Measurements from ENCODE around the gene QRSL1.
"Not testable (repeated sequence)": the region's sequence is repeated elsewhere in the genome, so short reads cannot be mapped to it uniquely, and the experiment has no call there.

The QRSL1 gene, protein sequence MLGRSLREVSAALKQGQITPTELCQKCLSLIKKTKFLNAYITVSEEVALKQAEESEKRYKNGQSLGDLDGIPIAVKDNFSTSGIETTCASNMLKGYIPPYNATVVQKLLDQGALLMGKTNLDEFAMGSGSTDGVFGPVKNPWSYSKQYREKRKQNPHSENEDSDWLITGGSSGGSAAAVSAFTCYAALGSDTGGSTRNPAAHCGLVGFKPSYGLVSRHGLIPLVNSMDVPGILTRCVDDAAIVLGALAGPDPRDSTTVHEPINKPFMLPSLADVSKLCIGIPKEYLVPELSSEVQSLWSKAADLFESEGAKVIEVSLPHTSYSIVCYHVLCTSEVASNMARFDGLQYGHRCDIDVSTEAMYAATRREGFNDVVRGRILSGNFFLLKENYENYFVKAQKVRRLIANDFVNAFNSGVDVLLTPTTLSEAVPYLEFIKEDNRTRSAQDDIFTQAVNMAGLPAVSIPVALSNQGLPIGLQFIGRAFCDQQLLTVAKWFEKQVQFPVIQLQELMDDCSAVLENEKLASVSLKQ

DNA sequence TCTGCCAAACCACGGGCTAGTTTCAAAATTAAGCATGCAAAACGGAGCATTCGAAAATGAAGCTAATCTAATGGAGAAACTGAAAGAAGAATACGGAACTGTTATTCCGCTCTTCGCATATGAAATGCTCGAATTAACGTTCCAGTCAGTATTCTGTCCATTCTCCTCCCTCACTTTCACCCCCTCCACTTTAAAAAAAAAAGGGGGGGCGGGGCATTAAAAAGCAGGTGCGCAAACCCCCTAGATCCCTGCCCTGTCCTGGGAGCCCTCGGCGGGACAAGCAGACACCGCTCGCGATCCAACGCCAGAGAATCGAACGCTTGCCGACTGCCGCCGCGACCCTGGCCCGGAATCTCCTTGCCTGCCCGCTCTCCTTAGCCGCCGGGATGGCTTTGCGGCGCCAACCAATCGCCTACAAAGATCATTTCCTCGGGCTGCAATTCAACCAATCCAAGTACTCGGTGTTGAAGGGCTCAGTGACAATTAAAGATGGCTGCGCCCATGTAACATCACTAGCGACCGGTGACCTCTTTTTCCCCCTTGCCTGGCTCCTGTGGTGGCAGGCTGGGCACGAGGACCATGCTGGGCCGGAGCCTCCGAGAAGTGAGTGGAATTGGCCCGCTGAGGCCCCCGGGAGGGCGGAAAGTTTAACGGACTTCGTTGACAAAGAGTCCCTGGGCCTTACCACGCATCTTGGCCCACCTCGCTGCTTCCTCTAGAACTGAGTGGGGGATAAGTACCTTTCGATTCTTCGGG lies at the start of gene QRSL1, which contains the start of gene RTN4IP1:
Gene QRSL1, plus strand, starts transcription at position 476 of the 756 bp plus-strand sequence. Its CDS starts 104 bp downstream, at position 580.
Gene RTN4IP1, minus strand, starts transcription at position 396 of the 756 bp plus-strand sequence. CDS start 477 bp downstream, outside the sequence.
- DNase-seq (ENCODE audit: low read depth) = peak; percentile 67

DNA sequence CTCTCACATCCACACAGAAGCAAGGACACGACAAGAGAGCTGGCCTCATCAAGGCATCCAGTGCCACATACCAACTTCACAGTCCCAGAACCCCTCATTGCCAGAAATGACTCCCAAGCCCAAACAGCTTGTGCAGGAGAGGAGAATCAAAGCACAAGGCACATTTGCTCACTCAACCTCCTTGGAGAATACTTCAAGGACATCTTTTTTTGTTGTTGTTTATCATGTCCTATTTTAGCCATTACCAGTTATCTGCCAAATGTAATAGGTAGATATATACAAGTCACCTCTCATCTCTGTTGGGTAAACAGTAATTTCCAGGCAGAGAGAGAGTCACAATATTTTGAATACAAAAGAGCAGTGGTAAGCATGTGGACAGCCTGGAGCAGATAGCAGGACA lies 47.9 kb upstream of the QRSL1 start:
- DNase-seq (ENCODE audit: low read depth) = no peak

DNA sequence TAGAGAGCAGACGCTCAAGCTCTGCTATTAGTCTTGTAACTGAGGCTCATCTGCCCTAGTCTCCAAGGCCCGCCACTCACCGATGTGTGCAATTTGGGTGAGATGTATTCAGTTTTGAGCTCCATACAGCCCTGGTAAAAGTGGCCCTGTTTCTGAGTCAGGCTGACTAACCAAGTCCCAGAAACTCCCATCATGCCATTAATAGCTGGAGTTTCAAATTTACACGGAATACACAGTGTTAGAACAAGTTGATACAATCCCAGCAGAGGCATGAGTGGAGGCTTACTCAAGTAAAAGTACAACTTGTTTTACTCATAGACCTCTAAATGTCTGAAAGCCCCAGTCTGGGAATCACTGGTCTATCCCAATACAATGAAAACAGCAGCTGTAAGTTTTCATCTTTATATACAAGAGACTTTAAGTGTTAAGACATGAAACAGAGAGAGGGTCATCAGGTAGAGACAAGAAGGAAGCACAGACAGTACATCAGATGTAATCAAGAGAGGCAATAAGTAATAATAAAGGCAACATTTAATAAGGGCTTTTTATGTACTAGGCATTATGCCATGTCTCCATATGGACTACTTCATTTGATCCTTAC lies 42.5 kb upstream of the QRSL1 start:
- no peak for DNase-seq (ENCODE audit: low read depth)

DNA sequence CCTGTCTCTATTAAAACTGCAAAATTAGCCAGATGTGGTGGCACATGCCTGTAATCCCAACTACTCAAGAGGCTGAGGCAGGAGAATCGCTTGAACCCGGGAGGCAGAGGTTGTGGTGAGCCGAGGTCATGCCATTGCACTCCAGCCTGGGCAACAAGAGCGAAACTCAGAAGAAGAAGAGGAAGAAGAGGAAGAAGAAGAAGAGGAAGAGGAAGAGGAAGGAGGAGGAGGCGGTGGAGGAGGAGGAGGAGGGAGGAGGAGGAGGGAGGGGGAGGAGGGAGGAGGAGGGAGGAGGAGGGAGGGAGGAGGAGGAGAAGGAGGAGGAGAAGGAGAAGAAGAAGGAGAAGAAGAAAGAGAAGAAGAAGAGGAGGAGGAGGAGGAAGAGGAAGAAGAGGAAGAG lies 40.4 kb upstream of the QRSL1 start:
- DNase-seq (ENCODE audit: low read depth) = not testable (repeated sequence)

DNA sequence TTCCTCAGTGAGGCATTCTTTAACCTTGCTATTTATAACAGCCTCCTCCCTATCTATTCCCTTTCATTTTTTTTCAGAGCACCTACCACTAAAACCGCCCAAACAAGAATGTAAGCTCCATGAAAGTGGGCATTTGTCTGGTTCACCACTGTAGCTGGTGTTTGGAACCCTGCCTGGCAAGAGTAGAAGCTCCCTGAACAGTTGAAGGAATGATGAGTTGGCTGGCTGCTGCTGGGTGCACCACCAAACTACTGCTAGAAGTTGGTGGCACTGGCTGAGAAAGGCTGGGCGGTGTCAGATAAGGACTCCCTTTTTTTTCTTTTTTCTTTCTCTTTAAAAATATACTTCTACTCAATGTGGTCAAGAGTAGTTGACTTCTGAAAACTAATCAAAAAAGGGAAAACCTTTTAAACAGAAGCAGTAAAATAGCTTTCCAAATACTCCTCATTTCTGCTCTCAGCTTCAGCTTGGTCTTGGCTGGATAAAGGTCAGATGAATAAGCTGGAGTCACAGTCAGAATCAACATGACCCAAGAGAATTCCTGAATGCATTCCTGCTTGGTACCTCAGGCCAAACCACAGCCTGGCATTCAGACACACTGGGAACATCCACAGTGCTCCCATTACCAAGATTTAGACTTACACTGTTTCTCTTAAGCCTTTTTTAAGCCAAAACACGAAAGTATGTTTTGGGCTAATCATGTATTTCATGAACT lies 38.1 kb upstream of the QRSL1 start:
- DNase-seq (ENCODE audit: low read depth) = peak; percentile 82

DNA sequence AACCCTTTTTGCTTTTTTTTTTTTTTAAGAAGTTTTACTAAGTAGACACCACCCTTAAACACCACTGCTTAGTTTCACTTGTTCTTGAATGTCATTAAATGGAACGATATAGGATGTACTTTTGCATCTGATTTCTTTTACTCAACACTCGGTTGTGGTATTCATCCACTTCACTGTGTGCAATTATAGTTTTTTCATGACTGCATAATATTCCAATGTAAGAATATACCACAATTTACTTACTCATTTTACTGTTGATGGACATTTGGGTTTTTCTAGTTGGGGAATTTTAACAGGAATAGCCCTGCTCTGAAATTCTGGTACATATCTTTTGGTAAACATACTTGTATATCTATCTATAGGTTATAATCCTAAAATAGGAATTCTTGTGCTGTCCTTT lies 29.9 kb upstream of the QRSL1 start:
- DNase-seq (ENCODE audit: low read depth) = no peak

DNA sequence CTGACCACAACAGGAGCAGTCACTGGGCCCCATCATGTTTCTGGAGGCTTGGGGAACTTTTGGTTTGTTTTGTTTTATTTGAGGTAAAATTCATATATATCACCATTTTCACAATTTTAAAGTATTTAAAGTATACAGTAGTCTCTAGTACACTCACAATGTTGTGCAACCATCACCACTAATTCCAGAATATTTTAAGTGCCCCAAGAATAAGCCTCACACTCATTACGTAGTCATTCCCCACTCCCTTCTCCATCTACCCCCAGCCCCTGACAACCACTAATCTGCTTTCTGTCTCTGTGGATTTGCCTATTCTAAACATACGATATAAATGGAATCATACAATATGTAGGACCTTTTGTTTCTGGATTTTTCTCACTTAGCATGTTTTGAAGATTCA lies 29.0 kb upstream of the QRSL1 start:
- DNase-seq (ENCODE audit: low read depth) = no peak

DNA sequence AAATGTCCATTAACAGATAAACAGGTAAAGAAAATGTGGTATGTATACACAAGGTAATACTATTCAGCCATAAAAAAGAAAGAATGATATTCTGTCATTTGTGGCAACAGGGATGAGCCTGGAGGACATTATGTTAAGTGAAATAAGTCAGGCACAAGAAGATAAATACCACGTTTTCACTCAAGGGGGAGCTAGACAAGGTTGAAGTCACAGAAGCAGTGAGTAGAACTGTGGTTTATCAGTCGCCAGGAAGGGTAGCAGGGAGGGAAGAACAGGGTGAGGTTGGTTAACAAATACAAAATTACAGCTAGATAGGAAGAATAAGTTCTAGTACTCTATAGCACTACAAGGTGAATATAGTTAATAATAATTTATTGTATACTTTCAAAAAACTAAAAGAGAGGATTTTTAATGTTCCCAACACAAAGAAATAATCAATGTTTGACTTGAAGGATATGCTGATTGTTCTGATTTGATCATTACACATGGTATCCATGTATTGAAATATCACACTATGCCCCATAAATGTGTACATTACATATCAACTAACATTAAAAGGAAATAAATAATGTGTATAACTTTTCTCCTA lies 21.2 kb upstream of the QRSL1 start:
- DNase-seq (ENCODE audit: low read depth) = no peak

DNA sequence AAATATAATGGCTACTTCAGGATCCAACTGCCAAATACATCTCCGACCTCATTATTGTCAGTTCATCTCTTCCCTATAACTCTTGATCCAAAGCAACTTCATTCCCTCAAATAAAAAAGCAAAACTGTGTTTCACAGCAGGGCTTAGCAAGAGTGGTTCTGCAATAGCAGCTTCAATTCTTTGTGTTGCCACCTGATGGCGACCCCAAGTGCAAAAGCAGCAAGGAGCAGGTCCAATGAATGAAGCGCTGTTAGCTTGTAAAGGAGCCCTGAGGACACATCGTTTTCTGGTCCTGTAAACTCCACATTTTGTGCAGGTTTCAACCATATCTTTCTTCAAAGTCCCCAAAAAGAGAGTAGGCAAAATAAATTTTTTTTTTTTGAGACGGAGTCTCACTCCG lies 19.7 kb upstream of the QRSL1 start:
- DNase-seq (ENCODE audit: low read depth) = no peak

DNA sequence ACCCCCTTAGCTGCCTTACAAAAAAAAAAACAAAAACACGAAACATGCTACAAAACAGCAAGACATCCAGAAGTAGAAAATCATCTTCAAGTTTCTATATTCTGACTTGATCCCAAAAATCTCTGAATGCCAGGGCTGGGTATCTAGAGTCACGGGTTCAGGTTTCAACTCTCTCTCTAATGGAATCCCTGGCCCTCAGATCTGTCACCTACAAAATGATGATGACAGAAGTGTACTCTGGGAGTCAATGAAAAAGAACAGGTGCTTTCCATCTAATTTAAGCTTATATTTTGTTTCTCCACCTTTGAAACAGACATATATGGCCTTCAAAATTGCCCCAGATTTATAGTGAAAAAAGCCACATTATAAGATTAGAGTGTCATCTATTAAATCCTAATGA lies 18.3 kb upstream of the QRSL1 start:
- DNase-seq (ENCODE audit: low read depth) = no peak

DNA sequence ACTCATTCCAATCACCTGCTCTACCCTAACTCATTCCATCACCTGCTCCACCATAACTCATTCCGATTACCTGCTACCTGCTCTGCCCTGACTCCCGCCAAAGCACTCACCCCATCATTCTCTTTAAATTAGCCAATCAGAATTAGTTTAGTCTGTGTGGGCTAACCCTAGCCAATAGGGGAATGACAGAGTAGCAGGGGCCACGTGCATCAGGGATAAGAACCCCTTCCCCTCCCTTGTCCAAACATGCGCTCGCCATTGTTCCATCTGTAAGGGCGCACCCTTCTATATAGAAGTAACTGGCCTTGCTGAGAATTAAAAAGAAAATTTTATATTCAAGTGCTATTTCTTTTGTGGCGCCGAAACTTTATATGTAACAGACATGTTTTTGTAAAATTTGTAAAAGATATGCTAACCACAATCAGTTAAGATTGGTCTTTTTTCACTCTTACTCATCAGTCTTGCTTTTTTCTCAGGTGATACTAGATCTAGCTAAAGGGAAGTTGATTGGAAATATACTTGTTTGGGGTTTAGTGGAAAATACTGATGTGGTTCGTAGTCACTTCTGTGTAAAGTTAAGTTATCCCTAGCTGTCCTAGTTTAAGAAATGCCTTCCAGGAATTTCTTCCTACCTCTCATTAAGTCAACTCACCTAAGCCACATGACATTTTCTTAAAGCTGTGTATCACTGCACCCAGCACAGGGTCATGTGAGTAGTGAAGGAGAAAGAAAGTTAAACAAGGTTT lies 16.5 kb upstream of the QRSL1 start:
- no peak for DNase-seq (ENCODE audit: low read depth)

DNA sequence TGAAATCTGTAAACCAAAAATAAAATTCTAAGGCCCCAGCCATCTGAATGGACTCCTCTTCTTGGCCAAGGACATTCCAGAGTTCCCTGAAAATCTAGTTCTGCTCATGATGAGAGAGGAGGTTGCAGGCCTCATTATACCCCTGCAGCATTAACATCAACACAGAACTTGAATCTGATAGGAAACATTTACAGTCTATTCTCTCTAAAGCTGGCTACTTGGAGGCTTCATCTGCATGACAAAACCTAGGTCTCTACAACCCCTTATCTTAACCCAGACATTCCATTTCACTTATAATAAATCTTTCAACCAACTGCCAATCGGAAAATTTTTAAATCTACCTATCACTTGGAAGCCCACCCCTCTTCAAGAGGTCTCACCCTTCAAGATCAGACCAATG lies 15.8 kb upstream of the QRSL1 start:
- no peak for DNase-seq (ENCODE audit: low read depth)

DNA sequence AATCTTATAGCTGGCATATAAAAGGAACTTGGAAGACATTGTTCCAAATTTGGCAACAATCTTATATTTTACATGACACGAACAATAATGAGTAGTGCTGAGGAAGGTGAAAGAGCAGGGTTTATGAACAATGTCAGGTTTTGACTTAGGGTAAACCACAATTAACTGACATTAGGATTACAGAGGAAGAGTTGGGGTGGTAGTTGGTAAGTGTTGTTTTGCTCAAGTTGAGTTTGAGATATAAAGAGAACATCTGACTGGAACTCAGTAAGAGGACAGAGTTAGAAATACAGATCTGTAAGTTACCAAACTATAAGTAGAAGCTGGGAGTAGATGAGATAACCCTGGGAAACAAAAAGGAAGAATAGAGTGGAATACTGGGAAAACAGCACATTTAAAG lies 15.2 kb upstream of the QRSL1 start:
- no peak for DNase-seq (ENCODE audit: low read depth)

DNA sequence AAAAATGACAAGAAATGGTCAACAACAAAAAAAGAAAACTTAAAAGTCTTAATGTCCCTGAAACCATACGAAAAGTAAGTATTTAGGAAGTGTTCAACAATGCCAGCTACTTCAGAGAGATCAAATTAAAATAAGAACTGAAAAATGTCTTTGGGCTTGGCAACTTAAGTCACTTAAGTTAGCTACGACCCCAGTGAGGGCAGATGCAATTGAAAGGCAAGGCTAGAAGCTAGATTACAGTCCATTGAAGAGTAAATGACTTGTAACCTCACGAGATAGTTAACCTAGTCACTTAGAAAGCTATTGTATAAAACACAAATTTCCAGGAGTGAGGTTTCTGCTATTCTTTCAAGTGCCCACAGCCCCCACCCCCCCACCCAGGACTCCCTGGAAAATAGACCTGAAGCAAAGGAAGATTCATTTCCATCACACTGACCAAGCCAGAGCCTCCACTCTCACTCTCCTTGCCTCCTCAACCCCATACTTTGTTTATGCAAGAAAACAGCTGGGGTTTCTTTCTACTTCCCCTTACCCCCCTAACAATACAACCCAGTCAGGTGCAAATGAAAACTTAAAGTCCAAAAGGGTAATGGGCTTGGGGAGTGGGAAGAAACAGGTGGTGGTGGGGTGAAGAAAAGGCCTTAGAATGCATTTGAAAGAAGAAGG lies 14.7 kb upstream of the QRSL1 start:
- DNase-seq (ENCODE audit: low read depth) = no peak

DNA sequence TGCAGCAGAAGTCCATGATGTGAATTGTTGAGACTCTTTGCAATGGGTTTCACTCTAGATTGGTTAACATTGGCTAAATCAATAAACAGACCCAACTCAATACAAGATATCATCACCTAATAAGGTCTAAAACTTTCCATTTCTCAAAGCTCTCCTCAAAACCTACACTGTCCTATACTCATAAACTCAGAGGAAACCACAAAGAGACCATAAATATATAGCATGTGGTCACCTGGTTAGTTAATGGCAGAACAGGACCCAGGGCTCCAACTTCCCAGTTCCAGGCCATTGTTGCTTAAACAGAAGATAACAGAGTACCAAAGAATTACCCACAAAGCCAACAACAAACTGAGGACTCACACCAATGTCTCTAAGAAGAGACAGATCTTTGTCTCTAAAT lies 12.1 kb upstream of the QRSL1 start:
- DNase-seq (ENCODE audit: low read depth) = no peak

DNA sequence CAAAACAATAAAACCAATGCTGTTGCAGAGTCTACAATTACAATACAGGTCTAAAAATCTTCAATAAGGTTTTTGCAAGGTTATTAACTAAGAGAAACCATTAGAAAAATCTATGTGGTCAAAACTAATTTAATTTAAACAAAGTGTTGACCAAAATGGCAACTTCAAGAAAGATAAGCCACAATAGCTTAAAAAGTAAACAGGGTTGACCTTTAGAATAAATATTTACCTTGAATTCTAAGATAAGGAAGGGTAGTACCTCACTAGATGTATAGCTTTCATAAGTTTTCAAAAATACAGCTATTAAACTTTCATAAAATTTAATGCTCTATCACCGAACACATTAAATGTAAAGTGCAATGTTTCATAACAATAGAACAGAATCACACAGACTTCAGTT lies 11.5 kb upstream of the QRSL1 start:
- DNase-seq (ENCODE audit: low read depth) = no peak

DNA sequence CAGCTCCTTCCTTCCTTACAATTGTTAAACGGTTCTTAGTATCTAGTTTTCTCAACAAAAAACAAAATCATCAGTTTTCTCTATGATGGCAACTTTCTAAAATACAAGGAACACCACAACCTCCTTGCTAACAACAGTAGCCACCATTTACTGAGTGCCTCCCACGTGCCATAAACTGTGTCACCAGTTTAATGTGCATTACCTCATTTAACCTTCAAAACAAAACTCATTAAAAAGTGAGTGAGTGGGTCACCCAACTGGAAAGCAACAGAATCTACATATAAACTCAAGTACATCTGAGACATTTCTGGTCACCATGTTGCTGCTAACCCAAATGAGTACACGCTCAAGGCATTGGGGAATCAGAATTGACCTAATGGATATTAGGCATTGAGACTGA lies 11.1 kb upstream of the QRSL1 start:
- DNase-seq (ENCODE audit: low read depth) = no peak

DNA sequence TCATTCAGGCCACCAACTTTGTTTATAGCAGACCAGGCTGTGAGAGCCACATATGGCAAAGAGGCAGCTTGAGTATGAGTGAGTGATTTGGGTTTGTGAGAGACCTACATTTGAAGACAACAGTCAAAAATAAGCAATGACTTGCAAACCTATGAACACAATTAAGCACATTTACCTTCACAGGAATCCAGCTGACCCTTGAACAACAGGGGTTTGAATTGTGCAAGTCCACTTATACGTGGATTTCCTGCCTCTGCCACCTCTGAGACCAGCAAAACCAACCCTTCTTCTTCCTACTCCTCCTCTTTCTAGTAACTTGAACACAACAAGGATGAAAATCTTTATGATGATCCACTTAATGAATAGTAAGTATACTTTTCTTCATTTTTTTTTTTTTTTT lies 10.2 kb upstream of the QRSL1 start:
- no peak for DNase-seq (ENCODE audit: low read depth)

DNA sequence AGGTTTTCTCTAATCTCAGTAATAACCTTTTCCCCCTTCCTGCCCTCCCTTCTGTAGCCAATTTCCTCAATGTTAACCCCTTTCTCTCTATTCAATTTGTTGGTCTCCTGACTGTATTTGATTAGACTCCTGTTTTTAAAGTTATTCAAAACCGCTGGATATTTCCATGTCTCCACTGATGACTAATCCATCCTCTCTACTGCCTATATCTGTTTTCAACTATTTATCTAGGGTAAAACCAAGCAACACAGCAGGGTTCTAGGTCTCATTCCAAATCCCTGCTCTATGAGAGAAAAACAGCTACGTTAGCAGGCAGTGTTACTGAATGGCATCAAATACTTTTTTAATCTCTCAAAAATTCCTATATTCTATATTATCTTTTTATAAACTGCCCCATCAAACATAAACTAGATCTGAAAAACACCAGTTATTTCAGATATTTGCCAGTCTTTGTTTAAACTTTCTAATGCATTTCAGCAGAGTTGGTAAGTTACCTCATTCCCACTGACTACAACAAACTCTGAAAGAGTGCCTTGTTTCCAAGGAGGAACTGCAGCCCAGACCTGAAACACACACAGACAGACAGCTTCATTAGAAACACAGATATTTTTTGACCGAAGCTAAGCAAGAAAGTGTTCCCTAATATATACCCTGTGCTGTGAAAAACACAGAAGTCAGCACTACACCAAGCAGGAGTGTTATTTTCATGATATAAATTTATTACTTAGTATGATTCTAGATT lies 8.3 kb upstream of the QRSL1 start:
- DNase-seq (ENCODE audit: low read depth) = no peak

DNA sequence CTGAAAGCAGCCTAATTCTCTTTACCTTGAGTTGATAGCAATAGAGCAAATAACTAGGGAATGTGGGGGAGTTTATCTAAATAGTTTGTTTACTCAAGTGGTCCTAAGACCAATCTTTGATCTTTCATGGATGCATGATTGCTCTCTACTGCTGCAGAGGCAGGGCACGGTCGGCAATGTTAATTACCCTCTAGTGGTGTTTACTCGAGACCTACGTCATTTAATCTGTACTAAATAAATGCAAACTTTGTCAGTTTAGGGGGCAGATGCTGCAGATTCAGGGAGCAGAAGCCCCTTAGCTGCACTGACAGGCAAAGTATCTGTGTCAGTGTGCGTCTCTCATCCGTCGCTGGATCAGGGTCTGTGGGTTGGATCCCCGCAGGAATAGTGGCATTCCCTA lies 7.0 kb upstream of the QRSL1 start:
- DNase-seq (ENCODE audit: low read depth) = no peak

Measured in GM04503 (cell line).